SKM-1 treated with dmso at 0.1 percent for 144 hours (cell line): ENCODE data around the gene CDC42EP1.

Source experiments
- DNase-seq: peaks from one replicate; lab custom pipeline; 2025; ENCODE audit not compliant: unreplicated experiment; lab: John Stamatoyannopoulos, UW

Gene CDC42EP1

GRCh38 chr22:37559521-37559900 lies 769 bp upstream of the CDC42EP1 start:
- DNase-seq = no peak

GRCh38 chr22:37560608-37561211 lies 430 bp downstream of the CDC42EP1 start:
- no peak for DNase-seq

- DNase-seq = peak; percentile 64
Measured at GRCh38 chr22:37561212-37562048, 1.1 kb downstream of the CDC42EP1 start.

GRCh38 chr22:37562049-37562875 lies 2.0 kb downstream of the CDC42EP1 start:
- no peak for DNase-seq

GRCh38 chr22:37563153-37564081 lies 3.1 kb downstream of the CDC42EP1 start:
- DNase-seq = no peak

GRCh38 chr22:37564111-37564711 lies 3.9 kb downstream of the CDC42EP1 start:
- no peak for DNase-seq

- DNase-seq = no peak
Measured at GRCh38 chr22:37565830-37566229, 5.5 kb downstream of the CDC42EP1 start.

GRCh38 chr22:37566329-37566837 lies 6.1 kb downstream of the CDC42EP1 start:
- no peak for DNase-seq

- DNase-seq = peak; percentile 50
Measured at GRCh38 chr22:37566903-37567798, 6.9 kb downstream of the CDC42EP1 start.

- no peak for DNase-seq
Measured at GRCh38 chr22:37568012-37568411, 7.7 kb downstream of the CDC42EP1 start.

- DNase-seq = no peak
Measured at GRCh38 chr22:37568448-37569008, 8.2 kb downstream of the CDC42EP1 start.

- DNase-seq = no peak
Measured at GRCh38 chr22:37569009-37569920, 9.0 kb downstream of the CDC42EP1 start.

- DNase-seq = no peak
Measured at GRCh38 chr22:37569921-37570660, 9.8 kb downstream of the CDC42EP1 start.

- no peak for DNase-seq
Measured at GRCh38 chr22:37570661-37570976, 10.3 kb downstream of the CDC42EP1 start.

- no peak for DNase-seq
Measured at GRCh38 chr22:37571258-37571991, 11.1 kb downstream of the CDC42EP1 start.

- DNase-seq = no peak
Measured at GRCh38 chr22:37571992-37572373, 11.7 kb downstream of the CDC42EP1 start.
